ENCODE measurements around the gene TPST1.
A peak's percentile ranks its signal among the peaks of the same experiment; 100 is the strongest.

Gene TPST1

GRCh38 chr7:66348959-66349358 lies 143.8 kb downstream of the TPST1 start:
- Histone ChIP-seq H3K4me1 (ENCODE audit: insufficient read depth, poor library complexity, severe bottlenecking) (peaks cover 18% of the 10 kb centered on the region), H3K27me3 (ENCODE audit: insufficient read depth, poor library complexity, severe bottlenecking) (no peaks in the 10 kb centered on the region), H3K27ac (ENCODE audit: poor library complexity, severe bottlenecking) (no peak overlapping the region), H3K4me3 (ENCODE audit: severe bottlenecking) (no peak overlapping the region), H3K36me3 (ENCODE audit: low read depth) (no peaks in the 10 kb centered on the region), H3K9me3 (ENCODE audit: severe bottlenecking) (no peaks in the 10 kb centered on the region)
- ATAC-seq (ENCODE audit: low read depth) (peak; percentile 15; the same call in 1 of the 3 replicates), DNase-seq (ENCODE audit: low spot score) (no peak)
- no peak for TF ChIP-seq CTCF (IDR thresholded peaks at IDR 0.05; ENCODE audit: poor library complexity, severe bottlenecking)

GRCh38 chr7:66352071-66352470 lies 146.9 kb downstream of the TPST1 start:
- Histone ChIP-seq H3K4me3 (ENCODE audit: severe bottlenecking) (no peak overlapping the region), H3K4me1 (ENCODE audit: insufficient read depth, poor library complexity, severe bottlenecking) (peaks cover 46% of the 10 kb centered on the region), H3K36me3 (ENCODE audit: low read depth) (no peaks in the 10 kb centered on the region), H3K27ac (ENCODE audit: poor library complexity, severe bottlenecking) (peak overlapping the region; percentile 92), H3K9me3 (ENCODE audit: severe bottlenecking) (no peaks in the 10 kb centered on the region), H3K27me3 (ENCODE audit: insufficient read depth, poor library complexity, severe bottlenecking) (no peaks in the 10 kb centered on the region)
- TF ChIP-seq CTCF (IDR thresholded peaks at IDR 0.05; ENCODE audit: poor library complexity, severe bottlenecking): peak; percentile 10
- DNase-seq (ENCODE audit: low spot score) (no peak), ATAC-seq (ENCODE audit: low read depth) (0 out of 3 replicates have a peak, but pooled peaks have one; percentile 13)

- no peak overlapping the region for H3K4me3 ChIP-seq (ENCODE audit: severe bottlenecking)
- H3K9me3 ChIP-seq (ENCODE audit: severe bottlenecking): no peaks in the 10 kb centered on the region
- DNase-seq (ENCODE audit: low spot score) (peak; percentile 67), ATAC-seq (ENCODE audit: low read depth) (peak; percentile 55)
- peak overlapping the region; percentile 92 for H3K27ac ChIP-seq (ENCODE audit: poor library complexity, severe bottlenecking)
- H3K36me3 ChIP-seq (ENCODE audit: low read depth): no peaks in the 10 kb centered on the region
- H3K4me1 ChIP-seq (ENCODE audit: insufficient read depth, poor library complexity, severe bottlenecking): peaks cover 51% of the 10 kb centered on the region
- H3K27me3 ChIP-seq (ENCODE audit: insufficient read depth, poor library complexity, severe bottlenecking): no peaks in the 10 kb centered on the region
- TF ChIP-seq CTCF (IDR thresholded peaks at IDR 0.05; ENCODE audit: poor library complexity, severe bottlenecking): no peak
Measured at GRCh38 chr7:66353547-66353946, 148.4 kb downstream of the TPST1 start.

GRCh38 chr7:66355756-66356155 lies 150.6 kb downstream of the TPST1 start:
- DNase-seq (ENCODE audit: low spot score): peak; percentile 83
- no peak for ATAC-seq (ENCODE audit: low read depth)
- no peaks in the 10 kb centered on the region; the same call in none of the 2 replicates for H3K36me3 ChIP-seq (ENCODE audit: low read depth)
- H3K4me3 ChIP-seq (ENCODE audit: severe bottlenecking): no peak overlapping the region
- no peaks in the 10 kb centered on the region for H3K27me3 ChIP-seq (ENCODE audit: insufficient read depth, poor library complexity, severe bottlenecking)
- H3K4me1 ChIP-seq (ENCODE audit: insufficient read depth, poor library complexity, severe bottlenecking): peaks cover 56% of the 10 kb centered on the region
- peak overlapping the region; percentile 92 for H3K27ac ChIP-seq (ENCODE audit: poor library complexity, severe bottlenecking)
- no peaks in the 10 kb centered on the region for H3K9me3 ChIP-seq (ENCODE audit: severe bottlenecking)
- no peak for TF ChIP-seq CTCF (IDR thresholded peaks at IDR 0.05; ENCODE audit: poor library complexity, severe bottlenecking)

- Histone ChIP-seq H3K9me3 (ENCODE audit: severe bottlenecking) (no peaks in the 10 kb centered on the region), H3K4me3 (ENCODE audit: severe bottlenecking) (peak overlapping the region; percentile 10), H3K4me1 (ENCODE audit: insufficient read depth, poor library complexity, severe bottlenecking) (peaks cover 56% of the 10 kb centered on the region), H3K36me3 (ENCODE audit: low read depth) (no peaks in the 10 kb centered on the region; the same call in none of the 2 replicates), H3K27ac (ENCODE audit: poor library complexity, severe bottlenecking) (peak overlapping the region; percentile 92), H3K27me3 (ENCODE audit: insufficient read depth, poor library complexity, severe bottlenecking) (no peaks in the 10 kb centered on the region)
- ATAC-seq (ENCODE audit: low read depth): peak; percentile 68
- peak; percentile 80 for DNase-seq (ENCODE audit: low spot score)
- TF ChIP-seq CTCF (IDR thresholded peaks at IDR 0.05; ENCODE audit: poor library complexity, severe bottlenecking): no peak
Measured at GRCh38 chr7:66356277-66356721, 151.2 kb downstream of the TPST1 start.

Data from RWPE2 (cell line).